ENCODE results near the gene GLE1. TPM values are rescaled to one million over a fixed set of nuclear protein-coding genes. Genes with fewer than 3 reads are reported as not detected.
A peak's percentile ranks its signal among the peaks of the same experiment; 100 is the strongest.

GLE1 gene, protein sequence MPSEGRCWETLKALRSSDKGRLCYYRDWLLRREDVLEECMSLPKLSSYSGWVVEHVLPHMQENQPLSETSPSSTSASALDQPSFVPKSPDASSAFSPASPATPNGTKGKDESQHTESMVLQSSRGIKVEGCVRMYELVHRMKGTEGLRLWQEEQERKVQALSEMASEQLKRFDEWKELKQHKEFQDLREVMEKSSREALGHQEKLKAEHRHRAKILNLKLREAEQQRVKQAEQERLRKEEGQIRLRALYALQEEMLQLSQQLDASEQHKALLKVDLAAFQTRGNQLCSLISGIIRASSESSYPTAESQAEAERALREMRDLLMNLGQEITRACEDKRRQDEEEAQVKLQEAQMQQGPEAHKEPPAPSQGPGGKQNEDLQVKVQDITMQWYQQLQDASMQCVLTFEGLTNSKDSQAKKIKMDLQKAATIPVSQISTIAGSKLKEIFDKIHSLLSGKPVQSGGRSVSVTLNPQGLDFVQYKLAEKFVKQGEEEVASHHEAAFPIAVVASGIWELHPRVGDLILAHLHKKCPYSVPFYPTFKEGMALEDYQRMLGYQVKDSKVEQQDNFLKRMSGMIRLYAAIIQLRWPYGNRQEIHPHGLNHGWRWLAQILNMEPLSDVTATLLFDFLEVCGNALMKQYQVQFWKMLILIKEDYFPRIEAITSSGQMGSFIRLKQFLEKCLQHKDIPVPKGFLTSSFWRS
- 15.7 TPM for total RNA-seq

DNA sequence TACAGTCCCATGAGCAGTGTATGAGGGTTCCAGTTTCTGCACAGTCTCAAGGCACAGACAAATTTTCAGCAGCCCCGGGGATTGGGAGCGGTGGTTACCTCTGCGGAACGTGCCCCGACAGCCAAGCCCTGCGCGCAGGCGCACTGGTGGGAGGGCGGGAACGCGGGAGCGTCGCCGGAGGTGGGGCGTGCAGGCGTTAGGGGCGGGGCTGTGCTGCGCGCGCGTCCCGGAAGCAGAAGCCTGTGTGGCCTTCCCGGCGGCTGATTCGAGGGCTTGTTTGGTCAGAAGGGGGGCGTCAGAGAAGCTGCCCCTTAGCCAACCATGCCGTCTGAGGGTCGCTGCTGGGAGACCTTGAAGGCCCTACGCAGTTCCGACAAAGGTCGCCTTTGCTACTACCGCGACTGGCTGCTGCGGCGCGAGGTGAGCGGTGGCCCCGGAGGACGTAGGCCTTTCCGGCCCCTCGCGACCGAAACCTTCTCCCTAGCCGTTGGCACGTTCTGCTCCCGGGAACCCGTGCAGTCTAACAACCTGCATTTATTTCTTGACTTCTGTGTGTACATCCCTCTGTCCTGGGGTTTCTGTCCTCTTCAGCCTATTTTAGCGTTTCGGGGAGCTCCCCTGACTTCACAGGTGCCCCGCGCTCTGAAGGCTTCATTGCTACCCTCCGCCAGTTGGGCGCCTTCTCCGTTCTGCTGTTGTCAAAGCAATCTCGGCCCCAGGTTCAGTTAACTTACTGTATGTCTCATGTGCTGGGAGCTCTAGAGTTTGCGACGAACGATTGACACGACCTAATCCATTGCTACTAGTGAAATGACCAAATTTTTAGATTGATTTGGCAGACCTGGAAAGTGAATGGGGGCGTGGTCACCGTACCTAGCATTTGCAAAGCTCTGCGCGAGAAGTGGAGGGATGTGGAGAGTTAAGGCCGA, at the start of gene GLE1:
TSS of gene GLE1 (plus strand) at position 235 of the 929 bp plus-strand sequence. CDS start at position 322, 87 bp downstream.
- DNase-seq: peak; percentile 75

DNA sequence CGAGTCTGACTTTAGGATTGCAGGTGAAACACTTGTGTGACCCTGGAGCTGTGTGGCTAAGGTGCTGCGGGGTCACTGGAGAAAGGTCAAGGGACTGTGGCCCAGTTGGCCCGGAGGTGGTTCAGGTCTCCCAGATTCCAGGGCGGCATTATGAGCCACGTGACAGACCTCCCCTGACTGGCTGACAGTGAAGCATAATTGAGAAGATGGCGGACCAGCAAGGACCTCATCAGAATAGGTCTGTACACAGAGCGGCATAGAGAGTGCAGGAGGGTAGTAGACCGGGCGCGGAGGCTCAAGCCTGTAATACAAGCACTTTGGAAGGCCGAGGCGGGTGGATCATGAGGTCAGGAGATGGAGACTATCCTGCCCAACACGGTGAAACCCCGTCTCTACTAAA, 49.5 kb upstream of the GLE1 start:
- no peak for DNase-seq

DNA sequence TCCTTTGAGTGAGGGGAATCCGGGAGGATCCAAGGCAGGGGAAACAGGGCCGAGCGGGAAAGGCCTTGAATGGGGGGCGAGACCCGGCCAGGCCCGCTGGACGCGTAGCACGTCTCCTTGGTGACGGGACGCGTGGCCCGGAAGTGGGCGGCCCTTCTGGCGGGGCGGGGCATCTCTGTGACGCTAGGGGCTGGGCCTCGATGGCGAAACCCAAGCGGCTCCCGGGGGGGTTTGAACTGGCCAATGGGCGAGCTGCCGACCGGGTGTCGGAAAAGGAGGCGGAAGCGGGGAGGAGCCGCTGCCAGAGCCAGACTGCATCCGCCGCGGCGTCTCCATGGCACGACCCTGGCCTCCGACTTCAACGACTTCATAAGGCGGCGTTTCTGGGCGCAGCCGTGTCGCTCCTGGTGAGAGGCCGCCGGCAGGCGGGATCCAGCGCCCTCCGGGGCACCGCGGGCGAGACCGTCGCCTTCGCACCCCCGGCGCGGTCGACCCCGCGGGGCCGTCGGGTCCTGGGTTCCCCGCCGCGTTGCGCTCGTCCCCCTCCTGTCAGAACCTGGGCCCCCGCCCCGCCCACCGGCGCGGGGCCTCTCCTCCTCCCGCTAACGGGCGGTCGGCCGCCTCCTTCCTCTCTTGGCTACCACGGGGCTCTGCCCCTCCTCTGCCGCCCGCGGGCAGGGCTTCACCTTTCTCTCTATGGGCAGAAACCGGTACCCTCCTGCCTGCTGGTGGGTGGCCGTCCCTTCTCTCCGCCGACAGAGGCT, 48.5 kb upstream of the GLE1 start, which contains the start of gene ODF2:
TSS of gene ODF2 (plus strand) at position 158 of the 764 bp plus-strand sequence. CDS start at position 244, 86 bp downstream.
- DNase-seq: peak; percentile 97

DNA sequence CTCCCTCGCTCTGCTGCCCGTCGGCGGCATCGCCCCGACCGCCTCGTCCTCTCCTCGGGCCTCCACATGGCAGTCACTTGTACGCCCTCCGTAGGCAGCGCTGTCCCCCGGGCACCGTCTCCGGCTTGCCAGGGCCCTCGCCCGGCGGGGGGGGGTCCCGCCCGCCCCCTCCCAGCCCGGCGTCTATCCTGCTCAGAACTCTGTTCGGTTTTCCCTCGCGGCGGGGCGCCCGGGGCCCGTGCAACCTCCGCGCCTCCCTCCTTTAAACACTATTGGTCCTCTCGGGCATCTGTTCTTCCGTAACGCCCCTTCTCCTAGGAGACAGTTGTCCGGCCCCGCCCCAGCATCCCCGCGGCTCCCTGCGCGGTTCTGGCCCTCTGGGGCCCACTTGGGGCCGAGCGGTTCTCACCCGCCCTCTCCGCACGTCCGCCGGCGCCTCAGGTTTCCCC, 47.9 kb upstream of the GLE1 start:
- no peak for DNase-seq

DNA sequence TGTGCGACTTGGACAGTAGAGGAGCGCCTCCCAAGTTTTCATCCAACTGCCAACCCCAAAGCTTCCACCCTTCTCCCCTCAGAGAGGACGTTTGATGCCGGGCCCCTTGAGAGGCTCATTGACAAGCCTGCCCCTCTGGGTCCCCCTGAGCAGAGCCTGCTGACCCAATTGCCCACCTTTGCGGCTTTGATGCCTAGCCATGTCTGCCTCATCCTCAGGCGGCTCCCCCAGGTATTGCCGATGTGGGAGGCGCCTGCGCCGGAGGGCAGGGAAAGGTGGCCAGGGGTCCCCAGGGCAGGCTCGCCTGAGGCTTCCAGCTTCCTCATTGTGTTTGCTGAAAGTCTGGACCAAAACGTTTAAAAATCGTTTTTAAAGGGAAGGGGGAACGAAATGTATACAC, 47.3 kb upstream of the GLE1 start:
- no peak for DNase-seq

DNA sequence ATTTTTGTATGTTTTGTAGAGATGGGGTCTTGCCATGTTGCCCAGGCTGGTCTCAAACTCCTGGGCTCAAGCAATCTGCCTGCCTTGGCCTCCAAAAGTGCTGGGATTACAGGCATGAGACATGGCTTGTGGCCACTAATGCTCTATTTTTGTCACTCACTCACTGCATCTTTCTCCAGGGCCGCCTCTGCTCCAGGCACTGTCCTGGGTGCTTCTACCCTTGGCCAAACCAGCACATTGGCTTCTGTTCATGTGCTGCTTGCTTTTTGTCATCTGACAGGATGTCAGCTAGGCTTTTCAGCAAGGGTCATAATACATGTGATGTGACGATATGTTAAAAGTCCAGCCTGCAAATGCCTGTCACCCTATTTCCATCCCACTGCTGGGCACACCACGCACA, 45.5 kb upstream of the GLE1 start:
- DNase-seq: no peak

DNA sequence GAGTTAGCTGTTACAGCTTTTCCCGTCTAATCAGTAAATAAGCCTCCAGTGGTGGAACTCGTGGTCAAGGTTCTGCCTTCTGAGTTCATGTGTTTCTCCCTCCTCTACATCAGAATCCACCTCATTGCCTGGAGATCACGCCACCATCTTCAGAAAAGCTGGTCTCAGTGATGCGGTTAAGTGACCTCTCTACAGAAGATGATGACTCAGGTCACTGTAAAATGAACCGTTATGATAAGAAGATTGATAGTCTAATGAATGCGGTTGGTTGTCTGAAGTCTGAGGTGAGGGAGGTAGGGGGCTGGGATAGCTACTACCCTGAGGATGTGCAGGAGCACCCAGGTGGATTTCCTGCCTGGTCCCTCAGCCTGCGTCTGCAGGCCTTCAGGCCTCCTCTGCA, 35.4 kb upstream of the GLE1 start:
- DNase-seq: no peak

DNA sequence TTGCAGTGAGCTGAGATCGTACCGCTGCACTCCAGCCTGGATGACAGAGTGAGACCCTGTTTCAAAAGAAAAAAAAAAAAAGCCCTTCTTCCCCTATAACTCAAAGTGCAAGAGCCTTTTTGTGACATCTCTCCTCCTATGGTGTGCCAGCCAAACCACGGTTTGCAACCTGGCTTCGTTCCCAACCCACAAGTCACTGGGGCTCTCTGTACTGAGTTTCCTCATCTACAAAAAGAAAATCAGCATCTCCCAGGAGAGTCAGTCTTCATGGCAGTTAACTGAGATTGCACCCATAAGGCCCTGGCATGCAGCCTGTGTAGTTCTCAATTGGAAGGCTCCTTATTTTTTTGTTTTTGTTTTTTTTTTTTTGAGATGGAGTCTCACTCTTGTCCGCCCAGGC, 34.0 kb upstream of the GLE1 start:
- no peak for DNase-seq

DNA sequence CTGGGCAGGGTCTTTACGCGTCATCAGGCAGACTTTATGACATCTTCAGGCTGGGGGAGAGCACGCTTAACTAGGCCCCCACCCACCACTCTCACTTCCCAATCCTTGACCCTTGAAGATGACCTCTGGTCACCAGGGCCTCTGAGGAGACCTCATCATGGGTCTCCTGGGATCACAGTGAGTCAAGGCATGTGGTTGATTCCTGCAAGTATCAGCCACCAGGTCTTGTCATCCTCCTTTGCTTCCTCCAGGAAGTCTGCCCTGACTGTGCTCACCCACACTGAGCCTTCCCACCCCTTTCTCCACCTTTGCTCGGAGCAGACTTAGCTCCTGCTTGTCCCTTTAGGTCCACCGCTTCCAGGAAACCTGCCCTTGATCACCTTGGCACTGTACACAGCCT, 31.4 kb upstream of the GLE1 start:
- no peak for DNase-seq

DNA sequence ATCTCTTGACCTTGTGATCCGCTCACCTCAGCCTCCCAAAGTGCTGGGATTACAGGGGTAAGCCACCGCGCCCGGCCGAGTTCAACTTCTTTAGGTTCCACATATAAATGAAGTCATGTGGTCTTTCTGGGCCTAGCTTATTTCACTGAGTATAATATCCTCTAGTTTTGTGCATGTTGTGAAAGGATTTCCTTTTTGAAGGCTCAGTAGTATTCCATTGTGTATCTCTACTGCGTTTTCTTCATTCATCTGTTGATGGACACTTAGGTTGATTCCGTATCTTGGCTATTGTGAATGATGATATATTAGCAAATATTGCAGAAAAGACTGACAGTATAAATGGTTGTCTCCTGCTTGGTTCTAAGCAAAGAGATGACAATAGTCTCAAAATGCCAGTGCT, 28.7 kb upstream of the GLE1 start:
- no peak for DNase-seq

DNA sequence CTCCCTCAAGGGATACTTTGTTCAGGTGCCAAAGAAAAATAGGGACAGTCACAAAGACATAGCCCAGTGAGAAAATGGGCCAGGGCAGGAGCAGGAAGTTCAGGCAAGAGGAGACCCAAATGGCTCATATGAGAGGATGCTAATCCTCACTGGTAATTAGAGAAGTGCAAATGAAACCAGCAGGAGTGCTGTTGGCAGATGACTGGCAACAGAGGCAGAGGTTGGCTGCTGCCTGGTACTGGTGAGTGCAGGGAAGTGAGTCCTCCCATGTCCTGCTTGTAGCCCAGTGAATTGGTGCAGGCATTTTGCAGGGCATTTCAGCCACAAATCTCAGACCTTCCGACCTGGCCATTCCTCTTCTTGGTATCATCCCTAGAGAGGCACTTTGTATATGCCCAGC, 25.3 kb upstream of the GLE1 start:
- DNase-seq: no peak

DNA sequence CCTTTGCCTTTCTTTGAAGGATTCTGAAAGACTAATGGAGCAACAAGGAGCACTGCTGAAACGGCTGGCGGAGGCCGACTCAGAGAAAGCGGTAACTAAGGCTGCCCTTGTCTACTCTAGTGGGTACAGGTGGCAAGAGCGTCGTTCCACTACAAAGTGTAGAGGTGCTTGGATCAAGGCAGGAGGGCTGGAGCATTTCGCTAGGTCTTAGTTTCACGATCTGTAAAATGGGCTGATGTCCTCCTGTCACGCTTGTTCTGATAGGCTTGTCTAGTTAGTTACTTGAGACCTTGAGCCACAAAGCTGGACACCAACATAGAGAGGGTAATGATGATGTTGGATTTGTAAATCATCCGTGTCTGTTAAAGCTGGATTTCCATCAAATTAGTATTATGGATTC, 23.0 kb upstream of the GLE1 start:
- DNase-seq: no peak

DNA sequence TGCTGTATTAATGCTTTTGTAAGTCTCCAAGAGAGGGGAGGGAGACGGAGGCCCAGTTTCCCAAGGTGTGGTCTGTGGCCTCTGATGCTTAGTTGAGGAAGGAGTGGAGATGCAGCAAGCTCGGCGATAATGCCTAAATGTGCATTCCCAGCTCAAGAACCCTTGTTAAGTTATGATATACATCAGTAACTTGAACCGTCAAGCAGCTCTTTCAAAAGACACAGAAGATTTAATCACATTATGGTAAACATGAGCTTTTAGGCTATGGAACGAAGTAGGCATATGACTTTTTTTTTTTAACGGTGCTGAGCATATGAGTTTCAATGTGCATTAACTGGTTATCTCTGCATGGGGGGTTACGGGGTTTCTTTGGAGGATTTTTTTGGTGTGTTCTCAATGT, 22.3 kb upstream of the GLE1 start:
- DNase-seq: no peak

DNA sequence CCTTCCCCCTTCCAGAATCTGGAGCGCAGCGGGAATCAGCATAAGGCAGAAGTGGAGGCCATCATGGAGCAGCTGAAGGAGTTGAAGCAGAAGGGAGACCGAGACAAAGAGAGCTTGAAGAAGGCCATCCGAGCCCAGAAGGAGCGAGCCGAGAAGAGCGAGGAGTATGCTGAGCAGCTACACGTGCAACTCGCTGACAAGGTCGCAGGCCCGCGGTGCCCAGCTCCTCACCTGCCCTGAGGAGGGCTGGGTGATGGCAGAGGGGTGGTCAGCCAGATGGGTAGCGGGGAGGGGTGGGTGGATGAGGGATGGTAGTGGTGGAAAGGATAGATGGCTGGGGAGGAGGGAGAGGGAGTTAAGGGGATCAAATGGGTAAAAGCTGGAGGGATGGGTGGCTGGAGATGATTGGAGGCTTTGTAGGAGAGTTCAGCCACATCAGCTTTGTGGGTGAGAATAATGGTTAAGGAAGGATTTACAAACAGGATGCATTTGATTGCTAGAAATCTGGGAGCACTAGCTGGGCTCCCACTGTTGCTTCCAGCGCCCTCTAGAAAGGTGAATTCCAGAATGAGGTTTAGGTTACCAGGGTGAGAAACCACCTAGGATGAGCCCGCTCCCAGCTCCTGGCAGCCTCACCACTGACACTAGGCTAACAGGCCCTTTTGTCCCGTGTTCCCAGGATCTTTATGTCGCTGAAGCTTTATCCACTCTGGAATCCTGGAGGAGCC, 19.7 kb upstream of the GLE1 start:
- no peak for DNase-seq

DNA sequence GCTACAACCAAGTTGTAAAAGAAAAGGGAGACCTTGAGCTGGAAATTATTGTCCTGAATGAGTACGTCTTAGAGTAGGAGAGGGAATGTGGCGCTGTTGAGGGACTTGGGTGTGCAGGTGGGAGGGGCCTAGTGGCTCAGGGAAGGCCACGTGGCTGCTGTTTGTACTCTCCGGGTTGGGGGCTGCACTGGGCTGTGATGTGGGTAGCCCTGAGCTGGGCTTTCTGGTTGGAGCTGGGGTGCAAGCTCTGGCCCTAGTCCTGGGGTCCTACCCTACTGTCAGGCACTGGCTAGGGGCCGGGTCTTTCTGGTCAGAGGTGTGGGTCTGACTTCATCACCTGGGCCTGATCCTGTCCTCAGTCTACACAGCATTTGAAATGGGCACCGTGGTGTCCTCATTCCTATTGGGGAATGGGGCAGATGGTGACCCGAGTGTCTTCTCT, 19.1 kb upstream of the GLE1 start:
- DNase-seq: no peak

DNA sequence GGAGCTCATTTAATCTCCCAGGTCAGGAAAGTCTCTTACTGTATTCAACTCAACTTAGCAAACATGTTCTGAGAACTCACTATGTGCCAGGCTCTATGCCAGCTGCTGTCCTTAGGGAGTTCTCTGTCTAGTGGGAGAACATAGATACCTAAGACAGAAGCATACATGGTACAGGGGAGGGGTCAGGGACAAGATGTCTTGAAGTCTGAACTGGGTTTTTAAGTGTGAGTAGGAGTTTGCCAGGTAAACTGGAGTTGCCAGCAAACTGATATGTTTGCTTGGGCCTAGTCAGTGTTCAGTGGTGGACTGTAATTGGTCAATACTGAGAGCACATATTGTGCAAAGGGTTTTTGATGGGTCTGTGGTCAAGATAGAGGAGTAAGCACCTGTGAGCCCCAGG, 18.3 kb upstream of the GLE1 start:
- DNase-seq: no peak

DNA sequence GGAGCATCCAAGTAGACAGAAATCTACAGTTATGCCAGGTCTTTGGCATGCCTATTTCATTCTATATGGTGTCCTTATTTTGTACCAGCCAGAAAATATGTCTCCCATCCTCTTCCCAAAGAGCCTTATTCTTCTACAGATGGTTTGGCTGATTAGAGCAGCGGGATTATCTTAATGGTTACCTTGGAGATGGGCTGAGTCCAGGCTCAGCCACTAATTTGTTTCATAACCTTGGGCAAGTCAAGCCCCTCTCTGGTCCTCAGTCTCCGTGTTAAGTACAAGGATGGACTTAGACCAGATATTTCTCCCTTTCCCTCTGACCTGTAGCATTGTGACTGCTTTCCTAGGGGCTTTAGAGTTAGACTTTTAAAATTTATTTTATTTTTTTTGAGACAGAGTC, 11.1 kb upstream of the GLE1 start:
- no peak for DNase-seq

DNA sequence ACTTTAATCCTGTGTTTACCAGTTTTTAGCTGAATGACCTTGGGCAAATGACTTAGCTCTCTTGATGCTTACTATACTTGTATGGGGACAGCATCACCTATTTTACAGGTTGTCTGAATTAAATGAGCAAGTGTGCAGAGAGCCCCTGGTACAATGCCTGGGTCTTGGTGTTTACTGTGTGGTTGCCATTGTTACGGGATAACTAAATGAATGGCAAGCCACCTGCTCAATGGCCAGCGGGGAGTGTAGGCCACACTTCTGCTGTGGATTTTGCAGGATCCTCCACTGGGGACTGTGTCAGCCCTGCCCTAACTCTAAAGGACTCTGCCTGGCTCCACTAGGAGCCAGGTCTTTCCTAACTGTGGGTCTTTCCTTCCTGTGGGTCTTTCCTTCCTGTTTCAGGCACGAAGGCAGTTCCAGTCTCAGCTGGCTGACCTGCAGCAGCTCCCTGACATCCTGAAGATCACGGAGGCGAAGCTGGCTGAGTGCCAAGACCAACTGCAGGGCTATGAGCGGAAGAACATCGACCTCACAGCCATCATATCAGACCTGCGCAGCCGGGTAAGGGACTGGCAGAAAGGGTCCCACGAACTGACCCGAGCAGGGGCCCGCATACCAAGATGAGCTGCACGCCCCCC, 10.3 kb upstream of the GLE1 start:
- no peak for DNase-seq

DNA sequence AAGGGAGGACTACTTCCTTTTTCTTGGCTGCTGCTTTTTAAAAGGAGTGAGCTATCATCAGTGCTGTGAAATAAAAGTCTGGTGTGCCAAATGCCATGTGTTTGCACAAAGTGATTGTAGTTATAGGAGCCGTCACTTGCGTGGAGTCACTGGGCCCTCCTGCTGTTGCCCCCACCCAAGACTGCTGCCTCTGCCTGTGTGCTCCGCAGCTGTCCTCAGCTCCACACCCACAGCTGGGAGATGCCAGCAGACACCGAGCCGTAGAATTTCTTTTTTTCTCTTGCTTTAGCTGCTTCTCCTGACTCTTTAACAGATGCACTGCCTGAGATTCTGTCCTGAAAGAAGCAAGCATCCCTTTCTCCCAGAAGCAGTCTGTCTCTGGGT, 9.8 kb upstream of the GLE1 start:
- no peak for DNase-seq

DNA sequence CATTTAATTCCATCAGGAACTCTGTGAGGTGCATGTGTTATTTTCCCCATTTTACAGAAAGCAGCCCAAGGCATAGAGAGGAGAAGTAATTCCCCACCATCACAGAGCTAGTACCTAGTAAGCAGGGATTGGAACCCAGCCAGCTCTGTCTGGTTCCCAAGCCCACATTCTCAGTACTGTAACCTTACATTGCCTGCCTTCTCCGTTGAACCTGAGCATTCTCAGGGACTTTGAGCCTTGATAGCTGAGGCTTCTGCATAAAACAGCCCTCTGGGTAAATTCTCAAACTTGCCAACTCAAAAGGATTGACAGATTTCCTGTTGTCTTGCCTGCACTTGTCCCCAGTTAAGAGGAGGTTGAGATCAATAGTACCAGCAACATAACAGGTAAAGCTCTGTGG, 9.2 kb upstream of the GLE1 start:
- DNase-seq: no peak

Measured in skin of body (tissue), 2 donors.